ENCODE data around the gene CNOT4.

The CNOT4 gene

DNA sequence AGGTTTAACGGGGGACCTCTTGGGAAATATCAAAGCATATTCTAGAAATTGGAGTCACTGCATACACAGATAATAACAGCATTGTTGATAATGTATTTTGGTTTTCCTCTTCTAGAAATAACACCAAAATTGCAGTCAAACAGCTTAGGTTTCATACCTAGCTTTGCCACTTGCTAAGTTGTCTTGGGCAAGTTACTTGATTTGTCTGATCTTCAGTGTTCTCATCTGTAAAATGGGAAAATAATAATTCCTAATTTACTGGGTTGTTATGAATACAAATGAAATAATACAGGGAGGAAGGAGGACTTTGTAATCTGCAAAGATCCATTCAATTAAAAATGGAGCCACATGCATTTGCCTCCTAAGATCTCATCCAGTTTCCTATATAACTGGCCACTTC, 27.6 kb upstream of the CNOT4 start:
- no peaks in the 10 kb centered on the region for H3K4me1 ChIP-seq (ENCODE audit: control insufficient read depth, low read depth, low read length)
- no peak overlapping the region for H3K9ac ChIP-seq (ENCODE audit: low read length)
- H3K9me3 ChIP-seq (ENCODE audit: control insufficient read depth, low read depth, low read length), result no peaks in the 10 kb centered on the region
- H3K4me3 ChIP-seq (ENCODE audit: low read length), result no peak overlapping the region
- no peaks in the 10 kb centered on the region for H3K27me3 ChIP-seq (ENCODE audit: control insufficient read depth, insufficient read depth, low read length)
- no peaks in the 10 kb centered on the region for H3K36me3 ChIP-seq (ENCODE audit: control insufficient read depth, low read depth, low read length)
- no peak overlapping the region for H3K27ac ChIP-seq (ENCODE audit: low read length)

DNA sequence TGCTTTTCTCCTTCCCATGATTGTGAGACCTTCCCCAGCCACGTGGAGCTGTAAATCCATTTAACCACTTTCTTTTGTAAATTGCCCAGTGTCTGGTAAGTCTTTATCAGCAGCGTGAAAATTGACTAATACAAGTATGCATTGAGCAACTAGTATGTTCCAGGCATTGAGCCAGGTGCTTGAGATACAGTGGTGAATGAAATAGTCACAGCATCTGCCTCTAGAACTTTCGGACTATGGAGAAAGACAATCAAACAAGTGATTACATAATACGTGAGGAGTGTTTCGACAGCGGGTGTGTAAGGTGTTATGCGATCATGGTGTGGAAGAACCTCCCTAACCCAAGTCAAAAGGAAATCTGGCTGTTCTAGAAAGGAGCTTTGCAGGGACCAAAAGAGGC, 26.2 kb upstream of the CNOT4 start:
- Histone ChIP-seq H3K9me3 (ENCODE audit: control insufficient read depth, low read depth, low read length) (no peaks in the 10 kb centered on the region), H3K27ac (ENCODE audit: low read length) (no peak overlapping the region), H3K9ac (ENCODE audit: low read length) (no peak overlapping the region), H3K4me3 (ENCODE audit: low read length) (no peak overlapping the region), H3K27me3 (ENCODE audit: control insufficient read depth, insufficient read depth, low read length) (no peaks in the 10 kb centered on the region), H3K4me1 (ENCODE audit: control insufficient read depth, low read depth, low read length) (no peaks in the 10 kb centered on the region), H3K36me3 (ENCODE audit: control insufficient read depth, low read depth, low read length) (no peaks in the 10 kb centered on the region)

DNA sequence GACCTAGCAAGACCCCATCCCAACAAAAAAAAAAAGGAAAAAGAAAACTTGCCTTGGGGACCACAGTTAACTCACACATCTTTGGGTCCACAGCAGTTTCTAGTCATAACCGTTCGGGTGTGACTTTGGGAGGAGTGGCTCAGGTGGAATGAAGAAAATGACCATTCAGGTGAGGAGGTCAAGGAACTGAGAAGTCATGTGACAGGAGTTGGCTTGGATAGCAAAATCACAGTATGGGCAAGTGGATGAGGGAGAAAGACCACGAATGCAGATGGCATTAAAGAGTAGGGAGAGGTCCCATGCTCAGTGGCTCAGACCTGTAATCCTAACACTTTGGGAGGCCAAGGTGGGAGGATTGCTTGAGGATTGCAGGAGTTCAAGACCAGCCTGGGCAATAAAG, 17.1 kb upstream of the CNOT4 start:
- no peak overlapping the region for H3K27ac ChIP-seq (ENCODE audit: low read length)
- H3K27me3 ChIP-seq (ENCODE audit: control insufficient read depth, insufficient read depth, low read length), result no peaks in the 10 kb centered on the region
- no peak overlapping the region for H3K4me3 ChIP-seq (ENCODE audit: low read length)
- H3K9me3 ChIP-seq (ENCODE audit: control insufficient read depth, low read depth, low read length), result no peaks in the 10 kb centered on the region
- no peaks in the 10 kb centered on the region for H3K36me3 ChIP-seq (ENCODE audit: control insufficient read depth, low read depth, low read length)
- no peak overlapping the region for H3K9ac ChIP-seq (ENCODE audit: low read length)
- H3K4me1 ChIP-seq (ENCODE audit: control insufficient read depth, low read depth, low read length), result no peaks in the 10 kb centered on the region

DNA sequence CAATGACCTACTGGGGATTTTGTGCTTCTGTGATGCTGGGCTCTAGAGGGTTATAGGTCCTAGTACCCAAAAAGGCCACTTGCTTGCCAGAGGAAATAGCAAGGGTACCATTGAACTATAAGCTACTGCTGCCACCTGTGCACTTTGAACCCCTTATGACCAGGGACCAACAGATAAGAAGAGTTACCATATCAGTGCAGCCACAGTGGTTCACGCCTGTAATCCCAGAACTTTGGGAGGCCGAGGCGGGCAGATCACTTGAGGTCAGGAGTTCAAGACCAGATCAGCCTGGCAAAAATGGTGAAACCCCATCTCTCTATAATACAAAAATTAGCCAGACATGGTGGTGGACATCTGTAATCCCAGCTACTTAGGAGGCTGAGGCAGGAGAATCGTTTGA, 15.5 kb upstream of the CNOT4 start:
- H3K27ac ChIP-seq (ENCODE audit: low read length), result no peak overlapping the region
- no peaks in the 10 kb centered on the region for H3K9me3 ChIP-seq (ENCODE audit: control insufficient read depth, low read depth, low read length)
- no peak overlapping the region for H3K4me3 ChIP-seq (ENCODE audit: low read length)
- H3K36me3 ChIP-seq (ENCODE audit: control insufficient read depth, low read depth, low read length), result no peaks in the 10 kb centered on the region
- no peaks in the 10 kb centered on the region for H3K4me1 ChIP-seq (ENCODE audit: control insufficient read depth, low read depth, low read length)
- no peak overlapping the region for H3K9ac ChIP-seq (ENCODE audit: low read length)
- no peaks in the 10 kb centered on the region for H3K27me3 ChIP-seq (ENCODE audit: control insufficient read depth, insufficient read depth, low read length)

DNA sequence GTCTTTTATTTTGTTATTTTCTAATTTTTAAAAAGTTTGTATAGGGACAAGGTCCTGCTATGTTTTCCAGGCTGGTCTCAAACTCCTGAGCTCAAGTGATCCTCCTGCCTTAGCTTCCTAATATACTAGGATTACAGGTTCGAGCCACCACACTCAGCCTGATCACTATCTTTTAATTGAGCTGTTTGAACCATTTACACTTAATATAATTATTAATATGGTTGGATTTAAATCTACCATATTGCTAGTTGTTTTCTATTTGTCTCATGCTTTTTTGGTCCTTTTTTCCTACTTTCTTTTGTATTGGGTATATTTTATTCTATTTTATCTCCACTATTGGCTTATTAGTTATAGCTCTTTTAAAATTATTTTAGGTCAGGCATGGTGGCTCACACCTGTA, 13.2 kb upstream of the CNOT4 start:
- H3K27ac ChIP-seq (ENCODE audit: low read length), result no peak overlapping the region
- H3K4me3 ChIP-seq (ENCODE audit: low read length), result no peak overlapping the region

DNA sequence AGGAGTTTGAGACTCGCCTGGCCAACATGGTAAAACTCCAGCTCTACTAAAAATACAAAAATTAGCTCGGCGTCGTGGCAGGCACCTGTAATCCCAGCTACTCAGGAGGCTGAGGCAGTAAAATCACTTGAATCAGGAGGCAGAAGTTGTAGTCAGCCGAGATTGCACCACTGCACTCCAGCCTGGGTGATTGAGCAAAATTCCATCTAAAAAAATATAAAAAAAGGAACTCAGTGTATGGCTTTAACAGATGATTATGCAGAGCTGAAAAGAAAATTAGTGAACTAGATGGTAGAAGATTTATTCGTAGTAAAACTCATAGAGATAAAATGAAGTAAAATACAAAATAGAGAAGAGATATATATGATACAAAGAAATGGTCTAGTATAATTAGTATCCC, 12.6 kb upstream of the CNOT4 start:
- no peaks in the 10 kb centered on the region for H3K9me3 ChIP-seq (ENCODE audit: control insufficient read depth, low read depth, low read length)
- no peaks in the 10 kb centered on the region for H3K4me1 ChIP-seq (ENCODE audit: control insufficient read depth, low read depth, low read length)
- H3K4me3 ChIP-seq (ENCODE audit: low read length), result no peak overlapping the region
- H3K9ac ChIP-seq (ENCODE audit: low read length), result no peak overlapping the region
- no peaks in the 10 kb centered on the region for H3K27me3 ChIP-seq (ENCODE audit: control insufficient read depth, insufficient read depth, low read length)
- H3K36me3 ChIP-seq (ENCODE audit: control insufficient read depth, low read depth, low read length), result no peaks in the 10 kb centered on the region
- no peak overlapping the region for H3K27ac ChIP-seq (ENCODE audit: low read length)

More for the DNA sequence above, 13.2 kb upstream of the CNOT4 start:
- no peaks in the 10 kb centered on the region for H3K9me3 ChIP-seq (ENCODE audit: control insufficient read depth, low read depth, low read length)
- no peaks in the 10 kb centered on the region for H3K36me3 ChIP-seq (ENCODE audit: control insufficient read depth, low read depth, low read length)
- no peaks in the 10 kb centered on the region for H3K27me3 ChIP-seq (ENCODE audit: control insufficient read depth, insufficient read depth, low read length)
- H3K9ac ChIP-seq (ENCODE audit: low read length), result no peak overlapping the region
- no peaks in the 10 kb centered on the region for H3K4me1 ChIP-seq (ENCODE audit: control insufficient read depth, low read depth, low read length)

DNA sequence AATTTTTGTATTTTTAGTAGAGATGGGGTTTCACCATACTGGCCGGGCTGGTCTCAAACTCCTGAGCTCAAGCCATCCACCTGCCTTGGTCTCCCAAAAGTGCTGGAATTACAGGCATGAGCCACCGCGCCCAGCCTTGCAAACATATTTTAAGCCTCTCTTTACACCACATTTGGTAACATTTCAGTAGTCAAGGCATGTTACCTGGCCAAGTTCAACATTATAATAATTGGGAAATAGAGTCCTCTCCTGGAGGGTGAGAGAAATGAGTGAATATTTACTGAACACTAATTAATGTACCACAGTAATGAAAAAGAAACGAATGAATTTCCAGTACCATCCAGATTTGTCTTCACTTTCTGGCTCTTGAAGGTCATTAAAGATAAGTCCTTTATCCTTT, 10.0 kb upstream of the CNOT4 start:
- Histone ChIP-seq H3K27me3 (ENCODE audit: control insufficient read depth, insufficient read depth, low read length) (no peaks in the 10 kb centered on the region), H3K4me3 (ENCODE audit: low read length) (no peak overlapping the region), H3K4me1 (ENCODE audit: control insufficient read depth, low read depth, low read length) (no peaks in the 10 kb centered on the region), H3K36me3 (ENCODE audit: control insufficient read depth, low read depth, low read length) (no peaks in the 10 kb centered on the region), H3K9ac (ENCODE audit: low read length) (no peak overlapping the region), H3K27ac (ENCODE audit: low read length) (no peak overlapping the region), H3K9me3 (ENCODE audit: control insufficient read depth, low read depth, low read length) (no peaks in the 10 kb centered on the region)

DNA sequence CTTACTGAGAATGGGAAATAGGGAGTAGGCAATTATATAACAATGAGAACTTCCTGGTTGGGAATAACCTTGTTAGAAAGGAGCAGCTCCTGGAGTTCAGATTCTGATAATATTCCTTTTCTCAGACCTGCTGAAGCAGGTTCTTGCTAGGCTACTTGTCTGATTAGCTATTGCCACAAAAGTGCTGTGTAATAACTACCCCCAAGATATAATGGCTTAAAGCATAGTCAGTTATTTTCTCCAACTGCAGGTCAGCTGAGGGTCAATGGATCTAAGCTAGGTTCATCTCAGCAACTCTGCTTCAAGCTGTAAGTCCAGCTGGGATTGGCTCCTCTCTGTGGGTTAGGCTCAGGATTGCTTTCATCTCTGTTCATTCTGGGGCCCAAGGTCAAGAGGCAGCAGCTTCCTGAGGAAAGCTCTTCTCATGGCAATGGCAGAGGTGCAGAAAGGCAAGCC, 9.4 kb upstream of the CNOT4 start:
- Histone ChIP-seq H3K4me3 (ENCODE audit: low read length) (no peak overlapping the region), H3K27ac (ENCODE audit: low read length) (no peak overlapping the region), H3K9me3 (ENCODE audit: control insufficient read depth, low read depth, low read length) (no peaks in the 10 kb centered on the region), H3K4me1 (ENCODE audit: control insufficient read depth, low read depth, low read length) (no peaks in the 10 kb centered on the region), H3K9ac (ENCODE audit: low read length) (no peak overlapping the region), H3K27me3 (ENCODE audit: control insufficient read depth, insufficient read depth, low read length) (no peaks in the 10 kb centered on the region), H3K36me3 (ENCODE audit: control insufficient read depth, low read depth, low read length) (no peaks in the 10 kb centered on the region)

DNA sequence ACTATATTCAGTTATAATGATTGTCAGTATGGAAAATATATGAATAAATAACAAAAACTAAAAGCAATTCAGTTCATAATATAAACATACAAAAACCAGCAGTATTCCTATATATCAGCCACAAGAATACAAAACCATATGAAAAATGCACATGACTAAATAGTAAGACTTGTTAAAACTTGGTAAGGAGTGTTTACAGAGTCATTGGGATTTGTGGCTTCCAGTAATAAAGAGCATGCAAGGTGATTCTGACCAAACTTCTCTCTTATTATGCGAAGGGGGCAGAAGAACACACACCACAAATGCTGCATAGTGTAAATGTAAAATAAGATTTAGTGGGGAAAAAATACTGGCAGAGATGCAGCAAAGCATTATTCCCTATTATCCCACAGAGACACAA, 8.8 kb upstream of the CNOT4 start:
- no peaks in the 10 kb centered on the region for H3K27me3 ChIP-seq (ENCODE audit: control insufficient read depth, insufficient read depth, low read length)
- no peak overlapping the region for H3K9ac ChIP-seq (ENCODE audit: low read length)
- H3K36me3 ChIP-seq (ENCODE audit: control insufficient read depth, low read depth, low read length), result no peaks in the 10 kb centered on the region
- no peak overlapping the region for H3K4me3 ChIP-seq (ENCODE audit: low read length)
- no peaks in the 10 kb centered on the region for H3K9me3 ChIP-seq (ENCODE audit: control insufficient read depth, low read depth, low read length)
- no peak overlapping the region for H3K27ac ChIP-seq (ENCODE audit: low read length)
- no peaks in the 10 kb centered on the region for H3K4me1 ChIP-seq (ENCODE audit: control insufficient read depth, low read depth, low read length)

DNA sequence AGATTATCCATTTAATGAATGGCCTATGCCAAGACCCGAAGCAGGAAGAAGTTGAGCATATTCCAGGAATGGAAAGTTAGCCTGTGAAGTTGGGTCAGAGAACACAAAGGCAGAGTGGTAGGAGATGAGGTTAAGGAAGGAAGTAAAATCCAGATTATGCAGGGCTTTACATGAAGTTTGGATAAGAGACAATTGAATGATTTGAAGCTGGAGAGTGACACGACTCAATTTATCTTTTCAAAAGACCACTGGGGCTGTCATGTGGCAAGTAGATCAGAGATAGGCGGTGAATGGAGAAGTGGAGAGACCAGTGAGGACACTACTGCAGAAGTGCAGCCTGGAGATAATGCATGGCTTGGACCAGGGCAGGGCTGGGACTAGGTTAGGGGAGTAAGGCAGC, 7.2 kb upstream of the CNOT4 start:
- H3K4me3 ChIP-seq (ENCODE audit: low read length), result no peak overlapping the region
- H3K9me3 ChIP-seq (ENCODE audit: control insufficient read depth, low read depth, low read length), result no peaks in the 10 kb centered on the region
- no peaks in the 10 kb centered on the region for H3K4me1 ChIP-seq (ENCODE audit: control insufficient read depth, low read depth, low read length)
- H3K9ac ChIP-seq (ENCODE audit: low read length), result no peak overlapping the region
- no peaks in the 10 kb centered on the region for H3K36me3 ChIP-seq (ENCODE audit: control insufficient read depth, low read depth, low read length)
- no peaks in the 10 kb centered on the region for H3K27me3 ChIP-seq (ENCODE audit: control insufficient read depth, insufficient read depth, low read length)
- no peak overlapping the region for H3K27ac ChIP-seq (ENCODE audit: low read length)

DNA sequence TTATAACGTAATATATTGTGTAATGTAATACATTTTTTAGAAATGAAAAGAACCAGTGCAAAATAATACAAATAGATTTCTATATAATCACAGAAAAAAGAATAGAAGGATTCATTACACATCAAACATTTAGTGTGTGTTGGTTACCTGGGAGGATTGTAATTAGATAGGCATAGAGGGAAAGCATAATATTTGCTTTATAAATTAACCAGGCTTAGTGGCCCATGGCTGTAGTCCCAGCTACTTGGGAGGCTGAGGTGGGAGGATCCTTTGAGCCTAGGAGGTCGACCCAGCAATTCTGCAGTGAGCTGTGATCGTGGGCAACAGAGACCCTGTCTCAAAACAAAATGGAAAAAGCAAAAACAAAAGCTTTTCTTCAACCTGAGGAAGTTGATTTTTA, 5.0 kb upstream of the CNOT4 start:
- peaks cover 8% of the 10 kb centered on the region for H3K27me3 ChIP-seq (ENCODE audit: control insufficient read depth, insufficient read depth, low read length)
- no peak overlapping the region for H3K9ac ChIP-seq (ENCODE audit: low read length)
- H3K9me3 ChIP-seq (ENCODE audit: control insufficient read depth, low read depth, low read length), result no peaks in the 10 kb centered on the region
- H3K4me1 ChIP-seq (ENCODE audit: control insufficient read depth, low read depth, low read length), result no peaks in the 10 kb centered on the region
- H3K4me3 ChIP-seq (ENCODE audit: low read length), result no peak overlapping the region
- no peaks in the 10 kb centered on the region for H3K36me3 ChIP-seq (ENCODE audit: control insufficient read depth, low read depth, low read length)
- no peak overlapping the region for H3K27ac ChIP-seq (ENCODE audit: low read length)

DNA sequence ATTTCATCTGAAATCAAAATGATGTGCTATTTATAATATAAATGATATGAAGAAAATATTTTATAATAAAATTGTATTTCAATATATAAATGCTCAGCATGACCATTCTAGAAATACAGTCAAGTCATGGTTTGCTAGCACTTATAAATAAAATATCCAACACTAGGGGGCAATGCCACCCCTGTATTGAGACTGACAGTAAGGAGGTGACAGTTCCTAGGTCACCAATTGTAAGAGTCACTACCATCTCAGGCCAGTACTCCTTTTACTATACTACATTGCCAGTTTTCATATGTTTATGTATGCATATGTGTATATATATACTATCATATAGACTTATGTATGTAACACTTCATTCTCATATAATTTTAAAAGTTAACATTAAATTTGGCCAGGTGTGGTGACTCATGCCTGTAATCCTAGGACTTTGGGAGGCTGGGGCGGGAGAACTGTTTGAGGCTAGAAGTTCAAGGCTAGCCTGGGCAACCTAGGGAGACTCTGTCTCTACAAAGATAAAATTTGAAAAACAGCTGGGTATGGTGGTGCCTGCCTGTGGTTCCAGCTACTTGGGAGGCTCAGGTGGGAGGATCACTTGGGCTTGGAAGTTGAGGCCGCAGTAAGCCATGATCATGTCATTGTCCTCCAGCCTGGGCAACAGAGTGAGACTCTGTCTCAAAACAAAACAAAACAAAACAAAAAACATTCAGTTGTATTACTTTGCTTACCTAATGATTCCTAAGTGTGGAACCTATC, 2.4 kb upstream of the CNOT4 start:
- no peak overlapping the region for H3K9ac ChIP-seq (ENCODE audit: low read length)
- no peak overlapping the region for H3K4me3 ChIP-seq (ENCODE audit: low read length)
- H3K9me3 ChIP-seq (ENCODE audit: control insufficient read depth, low read depth, low read length), result no peaks in the 10 kb centered on the region
- H3K4me1 ChIP-seq (ENCODE audit: control insufficient read depth, low read depth, low read length), result peaks cover 7% of the 10 kb centered on the region
- H3K27ac ChIP-seq (ENCODE audit: low read length), result no peak overlapping the region
- no peaks in the 10 kb centered on the region for H3K36me3 ChIP-seq (ENCODE audit: control insufficient read depth, low read depth, low read length)
- H3K27me3 ChIP-seq (ENCODE audit: control insufficient read depth, insufficient read depth, low read length), result peaks cover 8% of the 10 kb centered on the region

Data from iPS-18a (cell line).